GM21423 (cell line): ENCODE measurements around the gene ABHD14A.
"Not testable (repeated sequence)": the region's sequence is repeated elsewhere in the genome, so short reads cannot be mapped to it uniquely, and the experiment has no call there.

ENCODE experiments used
- ATAC-seq: cut with Tn5 transposase; IDR thresholded peaks from one replicate; pipeline ENCODE4 v1.9.1; 2021; ENCODE audit warnings: mild to moderate bottlenecking, moderate library complexity; ENCODE audit not compliant: unreplicated experiment

The ABHD14A gene

GRCh38 chr3:51974963-51975851, at the start of gene ABHD14A:
TSS of gene ABHD14A (plus strand) at chr3:51975064. CDS start at chr3:51975136, 72 bp downstream.
- ATAC-seq = peak; percentile 44

GRCh38 chr3:51927061-51927977, 47.5 kb upstream of the ABHD14A start:
- ATAC-seq = no peak

GRCh38 chr3:51928438-51928837, 46.4 kb upstream of the ABHD14A start:
- ATAC-seq = no peak

GRCh38 chr3:51928981-51929380, 45.9 kb upstream of the ABHD14A start:
- not testable (repeated sequence) for ATAC-seq

GRCh38 chr3:51929420-51930003, 45.4 kb upstream of the ABHD14A start:
- no peak for ATAC-seq

- ATAC-seq = no peak
These were observed 44.4 kb upstream of the ABHD14A start for GRCh38 chr3:51930439-51930838.

GRCh38 chr3:51931756-51932155, 43.1 kb upstream of the ABHD14A start:
- ATAC-seq = no peak

GRCh38 chr3:51932471-51933370, 42.1 kb upstream of the ABHD14A start:
- no peak for ATAC-seq

GRCh38 chr3:51933471-51934138, 41.3 kb upstream of the ABHD14A start:
- no peak for ATAC-seq

- no peak for ATAC-seq
These were observed 40.6 kb upstream of the ABHD14A start for GRCh38 chr3:51934139-51934850.

- ATAC-seq = no peak
These were observed 39.6 kb upstream of the ABHD14A start for GRCh38 chr3:51934991-51935885.

- no peak for ATAC-seq
These were observed 38.7 kb upstream of the ABHD14A start for GRCh38 chr3:51935886-51936755.

- ATAC-seq = no peak
These were observed 37.9 kb upstream of the ABHD14A start for GRCh38 chr3:51937014-51937413.

GRCh38 chr3:51937611-51938450, 37.0 kb upstream of the ABHD14A start:
- ATAC-seq = no peak

GRCh38 chr3:51938780-51939425, 36.0 kb upstream of the ABHD14A start:
- ATAC-seq = no peak
